CD4-positive, alpha-beta T cell treated with Interleukin-17A for 4 hours (primary cell): ENCODE data around the gene XRN2.

Experiments
- DNase-seq: peaks from one replicate; pipeline ENCODE4 v3.0.0-alpha.2; 2020; ENCODE audit warnings: mixed read lengths

Gene XRN2

DNA sequence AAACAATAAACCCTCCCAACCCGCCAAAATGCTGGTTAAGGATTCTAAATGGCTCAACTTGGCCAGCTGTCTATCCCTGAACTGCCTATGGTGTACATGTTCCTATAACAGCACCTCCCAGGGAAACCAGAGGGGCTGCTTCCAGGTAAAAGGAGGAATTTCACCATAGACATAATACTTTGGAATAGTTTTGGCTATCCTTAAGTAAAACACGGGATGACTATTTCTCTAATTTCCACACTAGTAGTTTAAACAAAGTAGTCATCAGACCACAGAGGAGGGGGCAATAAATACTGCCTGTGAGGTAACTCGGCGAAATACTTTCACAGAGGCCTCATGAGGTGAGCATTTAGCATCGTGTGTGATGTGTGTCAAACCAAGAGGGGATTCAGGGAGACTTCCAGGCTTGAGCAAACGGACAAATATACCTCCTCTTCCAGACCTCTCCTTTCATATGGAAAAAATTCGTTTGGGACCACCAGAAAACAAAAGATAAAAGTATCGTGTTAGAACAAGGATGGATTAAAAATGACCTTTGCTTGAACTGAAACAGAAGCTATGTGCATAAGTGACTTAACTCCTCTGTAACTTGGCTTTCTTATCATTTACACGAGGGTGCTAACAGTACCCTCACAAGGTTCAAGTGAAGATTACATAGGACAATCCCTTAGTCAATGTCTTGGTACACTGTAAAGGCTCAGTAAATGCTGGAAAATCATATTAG is 1.0 kb upstream of the XRN2 start:
- DNase-seq: no peak

DNA sequence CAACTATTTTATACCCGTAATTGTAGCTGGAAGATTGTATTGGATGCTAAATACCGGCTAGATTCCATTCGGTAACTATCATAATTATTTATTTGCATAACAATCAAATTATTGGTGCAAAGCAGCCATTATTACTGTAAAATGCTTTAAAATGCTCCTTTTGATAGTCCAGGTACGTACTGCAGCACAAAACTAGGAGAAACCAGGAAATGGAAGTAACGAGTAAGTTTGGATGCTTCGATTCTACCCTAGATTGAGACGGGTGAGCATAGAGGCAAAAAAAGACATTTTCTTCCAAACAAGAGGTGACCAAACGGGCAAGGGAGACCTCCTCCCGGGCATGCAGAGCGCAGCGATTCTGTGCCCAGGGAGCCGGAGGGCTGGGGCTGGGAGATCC is 469 bp upstream of the XRN2 start:
- DNase-seq: no peak

DNA sequence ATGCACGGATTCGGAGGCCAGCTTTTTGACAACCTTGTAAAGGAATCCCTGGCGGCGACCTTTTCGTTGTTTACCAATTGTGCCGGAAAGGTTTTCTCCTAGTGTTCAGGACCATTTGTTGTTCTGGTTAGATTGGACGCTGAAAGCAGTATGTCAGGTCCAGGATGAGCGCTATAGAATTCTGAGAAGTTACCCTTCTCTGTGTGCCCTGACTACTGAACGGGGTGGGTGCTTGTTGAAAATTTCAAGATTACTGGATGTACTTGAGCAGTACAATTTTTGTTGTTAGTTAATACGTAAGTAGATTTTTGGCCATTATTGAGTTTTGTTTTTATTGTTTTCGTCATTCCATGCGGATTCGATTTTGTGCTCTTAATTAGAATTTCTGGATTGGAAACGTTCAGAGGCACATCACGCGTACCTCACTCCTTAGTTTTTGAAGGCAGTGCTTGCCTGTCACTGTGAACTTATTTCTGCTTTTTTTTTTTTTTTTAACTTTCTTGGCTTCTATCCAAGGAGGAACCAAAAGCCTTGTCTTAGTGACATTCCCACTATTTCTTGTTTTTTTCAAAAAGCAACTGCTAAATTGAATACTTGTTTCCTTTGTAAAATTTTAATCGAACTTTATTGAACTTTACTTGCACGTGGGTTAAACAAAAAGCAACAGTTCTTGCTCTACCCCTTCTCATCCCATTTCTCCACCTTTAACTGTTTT is 898 bp downstream of the XRN2 start:
- DNase-seq: no peak

DNA sequence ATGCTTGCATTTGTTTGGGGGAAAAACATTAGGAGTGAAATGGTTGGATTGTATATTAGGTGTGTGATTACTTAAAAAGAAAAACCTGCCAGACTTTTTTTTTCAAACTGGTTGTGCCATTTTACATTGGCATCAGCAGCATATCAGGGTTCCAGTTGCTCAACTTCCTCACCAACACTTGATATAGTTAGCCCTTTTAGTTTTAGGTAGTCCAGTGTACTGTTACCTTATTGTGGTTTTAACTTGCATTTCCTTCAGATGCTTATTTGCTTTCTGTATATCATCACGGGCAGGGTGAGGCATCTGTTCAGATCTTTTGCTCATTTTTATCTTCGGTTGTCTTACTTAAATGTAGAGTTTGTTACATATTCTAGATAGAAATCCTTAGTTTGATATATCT is 5.2 kb downstream of the XRN2 start:
- no peak for DNase-seq

DNA sequence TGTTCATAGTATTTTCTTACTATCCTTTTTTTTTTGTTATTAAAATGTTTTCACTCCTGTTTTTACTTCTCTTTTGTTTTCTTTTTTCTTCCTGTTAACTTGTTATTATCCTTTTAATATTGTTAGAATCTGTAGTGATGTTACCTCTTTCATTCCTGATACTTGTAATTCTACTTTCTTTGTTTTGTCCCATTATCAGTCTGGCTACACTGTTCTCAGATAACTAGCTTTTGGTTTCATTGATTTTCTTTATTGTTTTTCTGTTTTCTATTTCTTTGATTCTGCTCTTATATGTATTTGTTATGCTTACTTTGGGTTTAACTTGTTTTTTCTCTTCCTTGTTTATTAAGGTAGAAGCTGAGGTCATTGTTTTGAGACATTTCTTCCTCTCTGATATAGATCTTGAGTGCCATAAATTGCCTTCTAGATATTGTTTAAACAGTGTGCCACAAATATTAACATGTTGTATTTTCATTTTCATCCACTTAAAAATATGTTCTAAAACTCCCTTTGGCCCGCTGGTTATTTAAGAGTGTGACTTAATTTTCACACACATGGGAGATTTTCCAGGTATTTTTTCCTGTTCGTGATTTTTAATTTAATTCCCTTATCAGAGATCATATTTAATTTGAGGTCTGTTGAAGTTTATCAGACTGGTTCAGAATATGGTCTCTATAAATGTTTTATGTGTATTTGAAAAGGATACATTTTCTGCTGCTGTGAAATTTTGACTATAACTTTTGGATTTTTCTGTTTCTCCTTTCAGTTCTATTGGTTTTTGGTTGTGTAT is 6.7 kb downstream of the XRN2 start:
- DNase-seq: no peak

DNA sequence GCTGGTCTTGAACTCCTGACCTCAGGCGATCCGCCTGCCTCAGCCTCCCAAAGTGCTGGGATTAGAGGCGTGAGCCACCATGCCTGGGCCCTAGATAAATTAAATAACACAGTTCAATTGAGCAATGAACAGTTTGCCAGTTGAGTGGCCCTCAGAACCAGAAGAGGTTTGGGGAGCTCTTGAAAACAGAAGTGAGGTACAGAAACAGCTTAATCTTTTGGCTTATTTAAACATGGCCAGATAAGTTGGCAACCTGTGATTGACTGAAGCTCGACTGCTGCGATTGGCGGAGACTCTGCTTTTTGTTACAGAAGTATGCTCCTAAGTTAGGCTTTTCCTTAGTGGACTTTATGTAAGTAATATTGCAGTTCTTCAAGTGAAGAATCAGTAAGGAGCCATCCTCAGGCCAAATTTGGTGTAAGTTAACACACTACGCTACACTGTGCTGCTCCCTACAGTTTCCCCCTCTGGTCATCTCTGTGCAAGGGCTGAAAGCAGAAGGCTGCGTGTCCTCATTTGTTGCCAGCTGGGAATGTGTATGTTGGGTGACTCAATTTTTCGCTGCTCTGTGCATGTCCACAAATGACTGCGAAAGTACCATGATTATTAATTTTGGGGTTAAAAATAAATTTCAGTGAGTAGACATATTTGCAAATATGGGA is 9.8 kb downstream of the XRN2 start:
- DNase-seq: no peak

DNA sequence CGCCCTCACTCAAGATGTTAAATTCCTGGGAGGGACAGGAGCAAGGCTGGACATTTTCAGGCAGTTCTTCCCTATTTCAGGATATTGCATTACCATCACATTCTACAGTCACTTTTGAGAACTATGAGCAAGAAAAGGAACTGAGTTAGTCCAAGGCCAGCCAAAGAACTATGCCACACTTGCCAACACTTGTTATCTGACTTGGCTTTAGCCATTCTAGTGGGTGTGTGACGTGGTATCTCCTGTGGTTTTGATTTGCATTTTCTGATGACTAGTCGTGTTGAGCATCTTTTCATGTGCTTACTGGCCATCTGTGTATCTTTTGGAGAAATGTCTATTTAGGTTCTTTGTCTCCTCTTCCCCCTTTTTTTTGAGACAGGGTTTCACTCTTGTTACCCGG is 12.0 kb downstream of the XRN2 start:
- DNase-seq: no peak

DNA sequence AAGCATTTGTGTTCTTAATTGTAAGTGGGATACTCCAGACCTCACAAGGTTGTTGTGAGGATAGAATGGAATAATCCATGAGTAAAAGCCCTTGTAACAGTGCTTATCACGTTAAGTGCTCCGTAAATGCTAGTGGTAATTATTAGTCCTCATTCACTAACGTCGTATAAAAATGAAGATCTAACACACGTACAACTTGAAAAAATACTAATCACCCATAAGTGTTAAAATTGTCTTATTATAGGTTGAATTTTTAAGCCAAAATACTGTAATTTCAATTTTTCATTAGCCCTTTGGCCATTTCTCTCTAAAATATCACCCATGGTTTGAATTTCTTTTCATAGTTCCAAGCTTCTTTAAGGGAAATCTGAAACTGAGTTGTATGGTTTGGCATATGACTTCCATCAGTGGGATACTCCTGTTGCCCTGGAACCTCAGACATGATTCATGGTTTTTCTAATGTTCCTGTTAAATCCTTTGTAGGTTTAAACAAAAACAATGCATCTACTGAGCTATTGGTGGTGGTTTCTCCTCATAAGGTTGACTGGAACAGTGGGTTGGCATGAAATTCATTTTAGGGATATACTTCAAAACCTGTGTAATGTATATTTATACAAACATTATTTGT is 19.1 kb downstream of the XRN2 start:
- DNase-seq: no peak

DNA sequence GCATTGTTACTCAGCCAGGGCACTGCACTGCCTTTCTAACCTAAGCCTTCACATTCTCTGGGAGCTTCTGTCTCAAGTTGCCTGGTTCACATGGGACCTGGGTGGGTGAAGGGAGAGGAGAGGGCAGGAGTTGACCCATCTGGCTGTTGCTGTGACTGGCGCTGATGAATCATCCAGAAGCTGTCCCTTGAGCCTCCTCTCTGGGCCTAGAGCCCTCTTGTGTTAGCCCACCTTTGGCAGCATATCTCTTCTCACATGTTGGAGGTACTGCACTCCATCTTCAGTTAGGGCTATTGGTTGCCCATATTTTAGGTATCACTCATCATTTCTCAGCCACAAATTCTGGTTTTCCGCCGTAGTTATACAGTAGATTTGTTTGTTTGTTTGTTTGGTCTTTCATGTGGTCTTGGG is 19.8 kb downstream of the XRN2 start:
- no peak for DNase-seq

DNA sequence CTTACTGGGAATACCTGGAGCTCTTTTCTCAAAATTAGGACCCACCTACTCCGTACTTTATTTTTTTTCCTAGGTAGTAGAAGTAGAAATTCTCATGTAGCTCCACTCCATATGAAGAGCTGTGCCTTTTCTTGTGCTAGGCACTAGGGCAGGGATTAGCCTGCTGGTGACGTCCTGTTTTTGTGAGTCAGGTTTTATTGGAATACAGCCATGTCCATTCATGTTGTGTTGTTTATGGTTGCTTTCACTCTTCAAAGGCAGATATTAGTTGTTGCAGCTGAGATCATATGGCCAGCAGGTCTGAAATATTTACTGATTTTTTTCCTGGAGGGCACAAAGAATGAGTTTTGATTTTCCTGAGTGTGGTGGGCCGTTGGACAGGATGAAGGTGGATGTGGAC is 20.5 kb downstream of the XRN2 start:
- no peak for DNase-seq

DNA sequence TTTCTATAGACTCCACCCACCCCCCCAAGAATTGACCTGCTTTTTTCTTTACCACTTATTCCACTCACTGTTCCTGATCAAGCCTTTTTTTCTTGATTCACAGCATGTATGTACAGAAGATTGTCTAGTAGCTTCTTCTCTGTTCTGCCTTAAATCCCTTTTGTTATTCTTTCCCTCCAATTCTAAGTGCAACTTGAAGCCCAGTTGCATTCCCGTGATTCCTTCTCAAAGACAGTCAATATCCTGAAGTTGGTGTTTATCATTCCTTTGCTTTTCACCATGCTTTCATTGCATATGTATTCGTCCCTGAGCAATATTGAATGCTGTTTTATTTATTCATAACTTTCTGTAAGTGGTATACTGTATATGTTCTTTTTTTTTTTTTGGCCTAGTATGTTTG is 21.0 kb downstream of the XRN2 start:
- DNase-seq: no peak

DNA sequence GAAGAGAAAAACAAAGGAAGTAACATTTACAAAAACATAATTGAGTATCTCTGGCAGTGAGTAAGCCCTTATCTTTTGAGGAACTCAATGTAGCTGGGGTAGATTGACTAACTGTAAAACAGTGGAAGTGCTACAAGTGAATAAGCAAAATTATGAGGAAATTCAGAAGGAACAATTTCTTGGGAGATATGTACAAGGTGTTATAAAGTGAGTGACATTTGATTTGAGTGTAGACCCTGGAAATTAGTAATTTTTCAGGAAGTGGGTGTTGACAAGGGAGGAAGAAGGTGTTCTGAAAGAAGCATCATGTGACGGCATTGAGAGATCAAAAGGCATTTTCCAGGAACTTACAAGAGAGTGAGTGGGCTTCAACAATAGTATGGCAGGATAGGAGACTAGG is 22.2 kb downstream of the XRN2 start:
- no peak for DNase-seq

DNA sequence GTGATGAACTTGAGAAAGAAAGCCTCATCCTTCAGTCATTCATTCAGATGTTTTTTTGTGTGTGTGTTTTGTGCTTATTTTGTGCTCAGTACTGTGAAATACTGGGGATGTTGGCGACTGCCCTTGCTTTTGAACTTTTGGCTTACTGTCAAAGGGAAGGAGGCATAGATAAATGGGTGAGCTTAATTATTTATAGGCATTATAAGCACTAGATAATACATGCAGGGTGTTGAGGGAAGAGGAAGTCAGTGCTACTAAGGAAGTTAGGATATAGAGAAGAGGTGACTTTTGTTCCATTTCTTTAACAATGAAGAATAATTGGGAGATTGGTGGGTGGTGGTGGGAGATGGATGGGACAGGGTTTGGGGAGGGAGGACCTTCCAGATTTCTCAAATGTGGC is 23.6 kb downstream of the XRN2 start:
- DNase-seq: no peak

DNA sequence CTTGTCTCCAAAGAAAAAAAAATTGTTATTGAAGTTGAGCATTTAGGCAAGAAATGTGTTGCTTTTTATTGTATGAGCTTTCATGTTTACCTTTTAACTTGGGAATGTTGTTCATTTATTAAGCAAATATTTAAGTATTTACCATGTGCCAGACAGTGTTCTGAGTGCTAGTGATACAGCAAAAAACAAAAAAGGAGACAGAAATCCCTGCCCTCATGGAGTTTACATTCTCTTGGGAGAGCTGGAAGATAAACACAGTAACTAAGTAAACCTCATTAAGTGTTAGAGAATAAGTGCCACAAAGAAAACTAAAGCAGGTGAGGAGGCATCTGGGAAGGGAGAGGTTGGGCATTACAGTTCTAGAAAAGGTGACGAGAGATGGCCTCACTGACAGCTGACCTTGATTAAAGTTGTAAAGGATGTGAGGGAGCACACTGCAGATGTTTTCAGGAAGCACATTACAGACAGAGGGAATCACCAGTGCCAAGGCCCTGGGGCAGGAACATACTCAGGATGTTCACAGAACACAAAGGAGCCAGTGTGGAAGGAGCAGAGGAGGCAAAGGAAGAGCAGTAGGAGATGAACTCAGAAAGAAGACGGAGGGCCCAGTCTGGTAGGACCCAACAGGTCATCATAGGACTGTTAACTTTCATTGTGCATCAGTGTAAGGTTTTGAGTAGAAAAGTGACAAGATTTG is 33.5 kb downstream of the XRN2 start:
- DNase-seq: no peak

DNA sequence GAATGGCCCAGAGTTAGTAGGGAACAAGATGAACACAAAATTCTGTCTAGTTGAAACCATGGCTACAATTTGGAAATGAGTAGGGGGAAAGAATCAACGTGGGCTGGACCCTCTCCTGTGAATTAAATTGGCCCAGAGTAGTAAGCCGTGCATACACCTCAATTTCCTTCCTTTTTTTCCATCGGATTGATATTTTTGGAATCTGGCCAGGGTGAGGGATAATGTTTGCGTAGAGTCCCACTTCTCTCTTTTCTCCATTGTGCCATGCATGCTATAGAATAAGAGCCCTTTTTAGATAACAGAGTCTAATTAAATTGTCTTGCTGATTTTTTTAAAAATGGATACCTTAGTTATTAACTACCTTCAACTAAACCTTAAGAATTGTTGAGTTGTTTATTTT is 35.2 kb downstream of the XRN2 start:
- no peak for DNase-seq

DNA sequence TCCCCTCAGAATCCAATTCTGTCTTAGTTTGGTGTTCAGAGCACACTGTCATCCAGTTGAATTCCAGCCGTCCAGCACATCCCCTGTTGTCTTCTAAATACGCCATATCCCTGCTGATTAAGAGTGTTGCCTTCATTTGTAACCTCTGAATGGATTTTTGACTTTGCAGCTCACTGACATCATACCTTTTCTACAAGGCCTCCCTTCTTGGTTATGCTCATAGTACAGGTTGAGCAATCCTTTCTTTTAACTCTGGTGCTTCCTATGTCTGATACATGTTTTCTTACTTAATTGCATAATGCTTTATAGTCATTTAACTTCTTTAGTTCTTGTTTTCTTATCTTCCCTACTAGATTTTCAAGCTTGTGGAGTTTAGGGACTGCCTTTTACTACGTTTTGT is 36.4 kb downstream of the XRN2 start:
- DNase-seq: no peak

DNA sequence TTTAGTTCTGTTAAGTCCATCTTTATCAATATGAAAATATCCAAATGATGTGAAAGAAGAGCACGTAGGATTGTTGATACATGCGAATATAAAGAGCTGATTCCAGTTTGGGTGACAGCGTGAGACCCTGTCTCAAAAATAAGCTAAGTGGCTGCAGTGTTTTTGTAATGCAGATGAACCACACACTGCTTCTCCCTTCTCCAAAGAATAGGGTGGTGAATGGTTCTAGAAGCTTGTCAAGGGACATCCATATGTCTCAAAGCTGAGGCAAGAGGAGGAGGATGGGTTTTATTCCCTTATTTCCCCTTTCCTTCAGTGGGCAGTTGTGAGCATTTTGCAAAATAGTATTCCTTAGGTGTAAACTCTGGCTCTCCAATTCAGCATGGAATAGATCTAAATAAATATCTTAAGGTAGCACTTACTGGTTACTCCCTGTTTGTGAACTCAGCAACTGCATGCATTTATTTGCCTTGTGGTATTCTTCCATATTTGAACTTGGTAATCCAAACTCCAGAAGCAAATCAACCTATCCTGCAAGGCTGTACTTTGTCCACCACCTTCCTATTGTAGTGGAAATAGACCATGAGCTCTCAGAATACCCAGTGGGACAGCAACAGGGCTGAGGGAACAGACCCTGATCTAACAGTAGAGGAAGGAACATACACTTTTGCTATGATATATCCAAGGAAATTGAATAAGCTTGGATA is 38.0 kb downstream of the XRN2 start:
- DNase-seq: no peak

DNA sequence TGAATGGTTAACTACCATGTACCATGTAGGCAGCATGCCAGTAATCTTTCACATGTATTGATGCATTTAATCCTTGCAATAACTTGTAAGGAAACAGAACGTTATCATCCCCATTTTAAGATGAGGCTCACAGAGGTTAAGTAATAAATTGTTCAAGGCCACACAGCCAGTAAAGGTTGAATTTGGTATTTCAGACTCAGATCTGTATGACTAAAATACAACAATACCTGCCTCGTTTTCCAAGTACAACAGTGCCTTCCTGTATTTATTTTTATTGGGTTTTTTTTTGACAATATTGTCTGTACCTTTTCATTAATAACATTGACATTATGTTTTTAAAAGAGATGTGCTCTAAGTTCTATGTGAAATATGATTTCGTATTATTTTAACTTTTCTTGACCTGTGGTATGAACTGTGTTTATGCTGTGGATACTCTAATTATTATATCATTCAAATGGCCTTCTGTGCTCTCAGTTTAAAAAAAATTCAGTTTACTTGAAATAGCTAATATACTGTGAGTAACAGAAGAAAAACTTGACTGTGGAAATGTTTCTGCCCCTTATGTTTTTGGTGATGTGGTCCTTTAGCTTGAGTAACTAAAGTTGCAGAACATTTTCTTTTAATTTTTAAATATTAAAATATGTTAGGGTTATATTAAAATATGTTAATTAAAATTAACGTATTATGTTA is 39.7 kb downstream of the XRN2 start:
- DNase-seq: no peak

DNA sequence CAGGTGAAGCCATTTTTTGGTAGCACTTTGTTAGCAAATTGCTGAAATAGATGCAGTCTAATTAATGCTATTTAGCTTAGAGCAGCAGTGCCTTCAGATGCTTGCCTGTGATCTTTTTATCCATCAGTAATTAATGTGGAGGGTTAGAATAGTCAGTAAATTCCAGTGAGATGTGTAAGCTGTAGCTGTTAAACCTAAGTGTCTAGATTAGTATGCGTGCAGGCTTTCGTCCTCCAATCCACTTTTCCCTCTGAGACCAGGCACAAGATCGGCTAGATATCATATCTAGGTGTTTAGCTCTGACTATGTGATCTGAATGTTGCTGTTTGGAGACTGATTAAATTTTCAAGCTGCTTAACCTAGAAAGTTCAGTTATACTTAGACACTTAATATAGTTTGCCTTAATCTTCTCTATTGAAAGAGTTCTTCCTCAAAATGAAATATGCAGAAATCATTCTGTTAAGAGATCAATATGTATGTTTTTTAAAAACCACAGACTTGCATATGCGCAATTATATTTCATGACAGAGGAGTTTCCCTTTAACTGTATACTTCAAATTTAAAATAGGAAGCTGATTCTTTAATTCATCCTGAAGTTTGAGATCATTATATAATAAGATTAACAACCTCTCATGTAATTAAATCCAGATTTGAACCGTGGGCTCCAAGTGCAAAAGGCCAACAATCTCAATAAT is 41.2 kb downstream of the XRN2 start:
- DNase-seq: no peak

DNA sequence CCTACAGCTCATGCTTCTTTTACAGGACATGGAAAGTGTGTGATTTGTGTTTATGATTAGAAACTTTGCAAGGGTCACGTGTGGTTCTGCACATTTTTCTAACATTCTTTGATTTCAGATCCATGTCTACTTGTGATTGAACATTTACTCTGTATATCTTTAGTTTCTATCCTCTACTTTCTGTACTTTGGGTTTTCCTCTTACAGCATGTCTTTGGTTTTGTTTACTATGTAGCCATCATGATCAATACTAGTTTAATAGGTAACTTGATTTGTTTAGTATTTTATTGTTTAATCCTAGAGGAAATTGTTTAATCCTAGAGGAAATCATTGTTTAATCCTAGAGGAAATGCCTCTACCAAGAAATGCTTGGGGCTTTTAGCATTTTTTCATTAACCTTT is 41.8 kb downstream of the XRN2 start:
- DNase-seq: no peak
